ENCODE results near the gene VEGFA. TPM values are rescaled to one million over a fixed set of nuclear protein-coding genes. Genes with fewer than 3 reads are reported as not detected.
A peak's percentile ranks its signal among the peaks of the same experiment; 100 is the strongest.

Gene VEGFA
- total and polyA plus RNA-seq, 2 donors from 2014 or later: 36.3 to 111 TPM

GRCh38 chr6:43738267-43738676, 31.7 kb upstream of the VEGFA start:
- no peak for TF ChIP-seq CTCF (IDR thresholded peaks at IDR 0.05; ENCODE audit: borderline replicate concordance, extremely low read depth, insufficient read depth)
- no peak for DNase-seq

GRCh38 chr6:43738877-43739641, 31.0 kb upstream of the VEGFA start:
- FAIRE-seq (no peak), DNase-seq (peak in 2 of 5 donors; percentile 12 to 42)
- Histone ChIP-seq H3K27me3 (ENCODE audit: control insufficient read depth, insufficient read depth, low read length) (no peaks in the 10 kb centered on the region), H3K9me3 (ENCODE audit: control insufficient read depth in 2 of 3, insufficient read depth in 1 of 3, low read length in 3 of 3) (no peaks in the 10 kb centered on the region), H3K36me3 (ENCODE audit: control insufficient read depth in 2 of 3, insufficient read depth in 3 of 3, low read length in 3 of 3) (no peaks in the 10 kb centered on the region), H3K9ac (ENCODE audit: low read length in 3 of 3) (no peak overlapping the region), H3K27ac (ENCODE audit: low read depth in 2 of 2, low read length in 2 of 2) (no peak overlapping the region), H3K4me3 (ENCODE audit: low read length in 3 of 3) (no peak overlapping the region), H3K4me1 (ENCODE audit: control insufficient read depth in 2 of 3, insufficient read depth in 2 of 3, low read depth in 1 of 3, low read length in 3 of 3) (no peaks in the 10 kb centered on the region)
- intact Hi-C loops (cut with DNase I): no loop called here
- no peak for TF ChIP-seq CTCF (IDR thresholded peaks at IDR 0.05; ENCODE audit: borderline replicate concordance, extremely low read depth, insufficient read depth)

More at GRCh38 chr6:43738267-43738676, 31.7 kb upstream of the VEGFA start:
- H3K9ac ChIP-seq (ENCODE audit: low read length in 3 of 3): no peak overlapping the region
- H3K27me3 ChIP-seq (ENCODE audit: control insufficient read depth, insufficient read depth, low read length): no peaks in the 10 kb centered on the region
- intact Hi-C loops (cut with DNase I): no loop called here
- no peak overlapping the region for H3K4me3 ChIP-seq (ENCODE audit: low read length in 3 of 3)
- FAIRE-seq: no peak
- H3K36me3 ChIP-seq (ENCODE audit: control insufficient read depth in 2 of 3, insufficient read depth in 3 of 3, low read length in 3 of 3): no peaks in the 10 kb centered on the region
- H3K27ac ChIP-seq (ENCODE audit: low read depth in 2 of 2, low read length in 2 of 2): no peak overlapping the region
- no peaks in the 10 kb centered on the region for H3K9me3 ChIP-seq (ENCODE audit: control insufficient read depth in 2 of 3, insufficient read depth in 1 of 3, low read length in 3 of 3)
- no peaks in the 10 kb centered on the region for H3K4me1 ChIP-seq (ENCODE audit: control insufficient read depth in 2 of 3, insufficient read depth in 2 of 3, low read depth in 1 of 3, low read length in 3 of 3)

DNA sequence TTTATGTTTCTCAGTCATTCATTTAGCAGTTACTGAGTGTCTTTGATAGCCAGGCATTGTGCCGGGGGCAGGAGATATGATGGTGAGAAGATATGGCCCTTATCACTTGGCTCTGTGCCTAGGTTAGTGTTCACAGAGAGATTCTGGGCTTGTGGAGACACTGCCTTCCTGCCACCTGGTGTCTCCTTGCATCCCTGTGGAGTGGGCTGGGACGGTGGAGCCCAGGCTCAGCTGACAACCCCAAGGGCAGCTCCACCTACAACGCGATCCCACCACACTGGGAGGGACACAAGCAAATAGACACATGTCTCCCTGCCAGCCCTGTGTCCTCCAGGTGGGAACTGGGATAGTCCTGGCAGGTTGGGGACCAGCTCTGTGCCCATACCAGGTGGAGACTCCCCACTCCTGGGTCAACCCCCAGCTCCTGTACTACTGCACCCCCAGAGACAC, 30.3 kb upstream of the VEGFA start:
- no peak for FAIRE-seq
- H3K27me3 ChIP-seq (ENCODE audit: control insufficient read depth, insufficient read depth, low read length): no peaks in the 10 kb centered on the region
- H3K36me3 ChIP-seq (ENCODE audit: control insufficient read depth in 2 of 3, insufficient read depth in 3 of 3, low read length in 3 of 3): no peaks in the 10 kb centered on the region
- H3K4me3 ChIP-seq (ENCODE audit: low read length in 3 of 3): no peak overlapping the region
- H3K27ac ChIP-seq (ENCODE audit: low read depth in 2 of 2, low read length in 2 of 2): no peak overlapping the region
- intact Hi-C loops (cut with DNase I): no loop called here
- no peak overlapping the region for H3K9ac ChIP-seq (ENCODE audit: low read length in 3 of 3)
- TF ChIP-seq CTCF (IDR thresholded peaks at IDR 0.05; ENCODE audit: borderline replicate concordance, extremely low read depth, insufficient read depth): no peak
- peak in 2 of 5 donors; percentile 7 to 34 for DNase-seq
- H3K9me3 ChIP-seq (ENCODE audit: control insufficient read depth in 2 of 3, insufficient read depth in 1 of 3, low read length in 3 of 3): no peaks in the 10 kb centered on the region
- no peaks in the 10 kb centered on the region for H3K4me1 ChIP-seq (ENCODE audit: control insufficient read depth in 2 of 3, insufficient read depth in 2 of 3, low read depth in 1 of 3, low read length in 3 of 3)

Measured in kidney (tissue), 14 donors.